OCI-LY3 (cell line): Measurements from ENCODE around the gene SULF2.

Experiments
- H2AFZ ChIP-seq: fragments of 200-600, 300-600 bp; shearing (Covaris generic); 2 replicates; pipeline ENCODE4 v1.6.0; 2014; ENCODE audit warnings: antibody characterized with exemption, low read depth, low read length
- H3K27ac ChIP-seq: fragments of 200-600, 300-600 bp; sonication (generic); 2 replicates; pipeline ENCODE4 v1.5.1; 2014; ENCODE audit warnings: mild to moderate bottlenecking, low read length, moderate library complexity, mixed read lengths
- H3K27me3 ChIP-seq: fragments of 200-600, 300-600 bp; sonication (generic); 2 replicates; pipeline ENCODE4 v1.6.1; 2014; ENCODE audit warnings: low read depth, low read length, mixed read lengths
- H3K36me3 ChIP-seq: fragments of 200-600, 300-600 bp; sonication (generic); replicated peaks from 2 replicates; pipeline ENCODE3; 2014; ENCODE audit warnings: low read depth, low read length, mixed read lengths
- H3K4me1 ChIP-seq: fragments of 300-600, 200-600 bp; sonication (generic); 2 replicates; pipeline ENCODE4 v1.6.1; 2014; ENCODE audit warnings: low read length, mixed read lengths
- H3K4me2 ChIP-seq: fragments of 200-600, 300-600 bp; sonication (generic); 2 replicates; pipeline ENCODE4 v1.6.1; 2014; ENCODE audit warnings: low read length, mixed read lengths
- H3K4me3 ChIP-seq: fragments of 300-600, 200-600 bp; sonication (generic); 2 replicates; pipeline ENCODE4 v1.5.1; 2014; ENCODE audit warnings: antibody characterized with exemption, mild to moderate bottlenecking, low read length, moderate library complexity
- H3K79me2 ChIP-seq: fragments of 300-600, 200-600 bp; shearing (Covaris generic); 2 replicates; pipeline ENCODE4 v1.6.1; 2014; ENCODE audit warnings: mild to moderate bottlenecking, low read length, mixed read lengths
- H3K9ac ChIP-seq: fragments of 300-600, 200-600 bp; shearing (Covaris generic); 2 replicates; pipeline ENCODE4 v1.6.0; 2014; ENCODE audit warnings: mild to moderate bottlenecking, low read length, moderate library complexity
- H3K9me3 ChIP-seq: fragments of 200-600, 300-600 bp; shearing (Covaris generic); 2 replicates; pipeline ENCODE4 v1.6.1; 2014; ENCODE audit warnings: low read length, mixed read lengths; ENCODE audit not compliant: insufficient read depth
- H4K20me1 ChIP-seq: fragments of 200-600, 300-600 bp; sonication (generic); 2 replicates; pipeline ENCODE4 v1.6.1; 2016; ENCODE audit warnings: low read length, mixed read lengths; ENCODE audit not compliant: insufficient read depth
- EZH2phosphoT487 ChIP-seq: fragments of 200-600 bp; shearing (Covaris generic); IDR thresholded peaks from 2 replicates; pipeline ENCODE4 v1.6.1; 2018; ENCODE audit warnings: antibody characterized with exemption, mixed run types, low read depth
- TF ChIP-seq, protein P1 (sequence below): fragments of 200-600, 300-600 bp; sonication (generic); IDR thresholded peaks from 2 replicates; pipeline ENCODE4 v1.5.1; 2014; ENCODE audit warnings: antibody characterized with exemption, low read length, low read depth

The SULF2 gene

DNA sequence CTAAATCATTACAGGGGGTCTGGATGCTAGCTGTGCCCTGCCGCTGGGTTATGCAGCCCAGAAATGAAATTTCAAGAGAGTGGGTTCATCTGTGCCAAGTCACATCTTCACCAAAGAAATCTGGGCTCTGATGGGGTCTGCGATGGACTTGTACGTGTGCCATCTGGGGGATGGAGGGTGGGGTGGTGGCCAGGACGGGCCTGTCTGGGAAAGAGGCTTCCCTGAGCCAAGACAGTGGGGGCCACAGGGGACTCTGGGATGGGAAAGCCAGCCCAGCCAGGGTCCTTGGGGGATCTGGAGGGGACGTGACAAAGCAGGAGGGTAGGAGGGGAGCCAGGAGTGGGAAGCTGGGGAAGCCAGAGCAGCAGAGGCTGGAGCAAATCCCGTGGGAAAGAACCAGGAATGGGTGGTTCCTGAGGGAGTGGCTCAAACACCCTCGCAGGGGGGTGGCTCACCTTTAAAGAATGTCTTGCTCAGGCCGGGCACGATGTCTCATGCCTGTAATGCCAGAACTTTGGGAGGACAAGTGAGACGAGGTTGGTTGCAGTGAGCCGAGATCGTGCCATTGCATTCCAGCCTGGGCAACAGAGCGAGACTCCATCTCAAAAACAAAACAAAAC, 36.3 kb upstream of the SULF2 start:
- TF ChIP-seq EZH2phosphoT487, result no peak
- TF ChIP-seq, protein P1, sequence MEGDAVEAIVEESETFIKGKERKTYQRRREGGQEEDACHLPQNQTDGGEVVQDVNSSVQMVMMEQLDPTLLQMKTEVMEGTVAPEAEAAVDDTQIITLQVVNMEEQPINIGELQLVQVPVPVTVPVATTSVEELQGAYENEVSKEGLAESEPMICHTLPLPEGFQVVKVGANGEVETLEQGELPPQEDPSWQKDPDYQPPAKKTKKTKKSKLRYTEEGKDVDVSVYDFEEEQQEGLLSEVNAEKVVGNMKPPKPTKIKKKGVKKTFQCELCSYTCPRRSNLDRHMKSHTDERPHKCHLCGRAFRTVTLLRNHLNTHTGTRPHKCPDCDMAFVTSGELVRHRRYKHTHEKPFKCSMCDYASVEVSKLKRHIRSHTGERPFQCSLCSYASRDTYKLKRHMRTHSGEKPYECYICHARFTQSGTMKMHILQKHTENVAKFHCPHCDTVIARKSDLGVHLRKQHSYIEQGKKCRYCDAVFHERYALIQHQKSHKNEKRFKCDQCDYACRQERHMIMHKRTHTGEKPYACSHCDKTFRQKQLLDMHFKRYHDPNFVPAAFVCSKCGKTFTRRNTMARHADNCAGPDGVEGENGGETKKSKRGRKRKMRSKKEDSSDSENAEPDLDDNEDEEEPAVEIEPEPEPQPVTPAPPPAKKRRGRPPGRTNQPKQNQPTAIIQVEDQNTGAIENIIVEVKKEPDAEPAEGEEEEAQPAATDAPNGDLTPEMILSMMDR, result no peak
- Histone ChIP-seq H3K4me2 (no peak overlapping the region), H3K4me1 (peaks cover 35% of the 10 kb centered on the region), H2AFZ (no peak overlapping the region), H3K79me2 (no peaks in the 10 kb centered on the region), H3K36me3 (no peaks in the 10 kb centered on the region), H3K4me3 (no peak overlapping the region), H3K27me3 (peaks cover 27% of the 10 kb centered on the region), H4K20me1 (no peaks in the 10 kb centered on the region), H3K9me3 (no peaks in the 10 kb centered on the region), H3K27ac (no peak overlapping the region), H3K9ac (no peak overlapping the region)

DNA sequence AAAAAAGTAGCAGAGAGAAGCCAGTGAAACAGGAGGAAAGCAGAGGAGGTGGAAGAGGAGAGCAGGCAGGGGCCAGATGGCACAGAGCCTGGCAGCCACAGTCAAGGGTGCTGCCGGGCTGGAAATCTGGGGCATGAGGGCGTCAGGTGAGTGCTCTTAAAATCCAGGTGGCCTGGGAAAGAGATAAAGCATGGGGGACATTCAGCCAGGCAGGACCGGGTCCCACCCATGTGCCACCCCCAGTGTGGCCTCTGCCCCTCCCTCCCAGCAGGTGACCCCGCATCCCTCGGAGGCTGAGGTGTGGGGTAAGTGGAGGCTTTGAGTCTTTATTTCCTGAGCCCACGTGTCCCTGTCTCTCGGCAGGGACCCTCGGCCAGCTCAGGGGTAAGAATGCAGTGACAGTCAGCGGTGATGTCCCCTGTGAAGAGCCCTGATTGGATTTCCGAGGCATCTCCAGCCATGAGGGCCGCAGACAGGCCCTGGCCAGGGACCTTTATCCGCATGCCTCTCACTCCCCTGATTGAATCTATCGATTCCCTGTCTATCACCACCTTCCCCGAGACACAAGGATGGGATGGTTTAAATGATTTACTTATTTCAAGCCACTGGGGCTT, 33.8 kb upstream of the SULF2 start:
- no peak for TF ChIP-seq EZH2phosphoT487
- TF ChIP-seq, protein P1, result no peak
- Histone ChIP-seq H3K79me2 (no peaks in the 10 kb centered on the region), H3K4me1 (peaks cover 15% of the 10 kb centered on the region), H3K27ac (no peak overlapping the region), H2AFZ (no peak overlapping the region), H3K9ac (no peak overlapping the region), H4K20me1 (no peaks in the 10 kb centered on the region), H3K27me3 (peaks cover 51% of the 10 kb centered on the region), H3K36me3 (no peaks in the 10 kb centered on the region), H3K4me3 (no peak overlapping the region), H3K4me2 (no peak overlapping the region), H3K9me3 (no peaks in the 10 kb centered on the region)

DNA sequence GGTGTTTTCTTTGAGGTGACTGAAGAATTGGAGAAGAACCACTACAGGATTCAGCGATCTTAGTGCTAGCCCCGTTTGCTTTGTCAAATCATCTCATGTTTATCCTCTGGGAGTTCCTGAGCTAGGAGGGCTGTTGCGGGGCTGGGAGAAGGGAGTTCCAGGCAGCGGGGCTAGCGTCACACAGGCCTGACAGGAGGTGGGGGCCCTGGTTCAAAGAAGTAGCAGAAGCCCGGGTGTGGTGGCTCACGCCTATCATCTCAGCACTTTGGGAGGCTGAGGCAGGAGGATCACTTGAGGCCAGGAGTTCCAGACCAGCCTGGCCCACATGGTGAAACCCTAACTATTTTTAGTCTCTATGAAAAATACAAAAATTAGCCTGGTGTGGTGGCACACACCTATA, 33.2 kb upstream of the SULF2 start:
- Histone ChIP-seq H3K27ac (no peak overlapping the region), H3K36me3 (no peaks in the 10 kb centered on the region), H3K4me2 (no peak overlapping the region), H2AFZ (no peak overlapping the region), H4K20me1 (no peaks in the 10 kb centered on the region), H3K79me2 (no peaks in the 10 kb centered on the region), H3K4me1 (peaks cover 9% of the 10 kb centered on the region), H3K27me3 (peaks cover 58% of the 10 kb centered on the region), H3K9ac (no peak overlapping the region), H3K4me3 (no peak overlapping the region), H3K9me3 (no peaks in the 10 kb centered on the region)
- no peak for TF ChIP-seq EZH2phosphoT487
- TF ChIP-seq, protein P1, result no peak

DNA sequence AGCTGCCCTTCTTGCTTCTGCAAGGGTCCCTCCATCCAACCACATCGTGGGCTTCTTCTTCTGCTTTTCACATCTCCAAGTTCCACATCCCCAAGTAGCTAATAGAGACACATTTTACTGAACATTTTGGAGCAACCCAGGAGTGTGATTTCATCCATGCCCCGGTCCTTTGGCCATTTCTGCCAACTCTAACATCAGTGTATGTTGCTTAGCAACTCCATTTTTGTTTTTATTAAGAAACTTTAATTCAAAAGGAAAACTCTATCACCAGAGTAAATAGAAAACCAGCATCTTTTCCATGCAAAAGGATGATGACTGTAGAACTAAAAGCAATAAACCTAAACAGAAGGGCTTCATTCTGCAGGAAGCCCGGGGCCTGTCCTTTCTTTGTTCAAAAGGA, 32.7 kb upstream of the SULF2 start:
- Histone ChIP-seq H3K4me3 (no peak overlapping the region), H3K9me3 (no peaks in the 10 kb centered on the region), H3K36me3 (no peaks in the 10 kb centered on the region), H2AFZ (no peak overlapping the region), H3K79me2 (no peaks in the 10 kb centered on the region), H3K27me3 (peaks cover 62% of the 10 kb centered on the region), H4K20me1 (no peaks in the 10 kb centered on the region), H3K4me1 (peaks cover 9% of the 10 kb centered on the region), H3K4me2 (no peak overlapping the region), H3K27ac (no peak overlapping the region), H3K9ac (no peak overlapping the region)
- TF ChIP-seq, protein P1, result no peak
- TF ChIP-seq EZH2phosphoT487, result no peak
